Progenitor cell of endocrine pancreas (in vitro differentiated cells): ENCODE measurements around the gene OR6A2. TPM values are rescaled to one million over a fixed set of nuclear protein-coding genes. Genes with fewer than 3 reads are reported as not detected.

Source experiments
- DNase-seq: peaks from one replicate; pipeline ENCODE4 v3.0.0; 2021; ENCODE audit warnings: low spot score; ENCODE audit not compliant: unreplicated experiment
- H3K27ac Mint-ChIP-seq: 2 replicates; pipeline ENCODE4 v1.8.0; 2021; ENCODE audit warnings: mild to moderate bottlenecking, moderate library complexity, mixed read lengths
- H3K27me3 Mint-ChIP-seq: 2 replicates; pipeline ENCODE4 v1.8.0; 2021; ENCODE audit warnings: mixed read lengths
- H3K36me3 Mint-ChIP-seq: 2 replicates; pipeline ENCODE4 v1.8.0; 2022; ENCODE audit warnings: mixed read lengths; ENCODE audit not compliant: insufficient read depth
- H3K4me1 Mint-ChIP-seq: 2 replicates; pipeline ENCODE4 v1.8.0; 2021; ENCODE audit warnings: low read depth, mixed read lengths
- H3K4me3 Mint-ChIP-seq: 2 replicates; pipeline ENCODE4 v1.8.0; 2021; ENCODE audit warnings: low read depth, mild to moderate bottlenecking, moderate library complexity, mixed read lengths
- H3K9me3 Mint-ChIP-seq: 2 replicates; pipeline ENCODE4 v1.8.0; 2021; ENCODE audit warnings: low read depth, mixed read lengths
- CTCF ChIP-seq: fragments of 200-600 bp; sonication (generic); IDR thresholded peaks from one replicate; pipeline ENCODE4 v1.5.0; 2021; ENCODE audit warnings: antibody characterized with exemption, mild to moderate bottlenecking; ENCODE audit not compliant: unreplicated experiment
- long read RNA-seq: library from polyadenylated mRNA; unstranded; transcript quantifications from one replicate; pipeline ENCODE4 v2.0.0, GENCODE V29; 2020
- total RNA-seq: library from RNA; stranded (reverse); gene quantifications from 2 replicates; pipeline ENCODE4 v1.2.1, GENCODE V29; 2021

The OR6A2 gene
- total RNA-seq: 0.13 and 0.24 TPM in 2 replicates
- long read RNA-seq: 0 reads

- Mint-ChIP-seq H3K27ac (no peak within 1 kb of the TSS), H3K4me1 (no peaks in the 10 kb centered on the region), H3K4me3 (no peak within 1 kb of the TSS), H3K9me3 (no peaks in the 10 kb centered on the region), H3K27me3 (no peaks in the 10 kb centered on the region), H3K36me3 (no peaks in the 10 kb centered on the region)
- DNase-seq: no peak
- TF ChIP-seq CTCF: no peak
Measured at GRCh38 chr11:6799402-6799801, at the start of gene OR6A2. Gene OR6A2, minus strand, starts transcription at chr11:6799689. Its CDS starts 3,981 bp downstream, at chr11:6795708.

- DNase-seq: no peak
- TF ChIP-seq CTCF: no peak
- no peaks in the 10 kb centered on the region for H3K27me3 Mint-ChIP-seq
- H3K27ac Mint-ChIP-seq: no peak within 1 kb of the TSS
- no peaks in the 10 kb centered on the region for H3K36me3 Mint-ChIP-seq
- no peak within 1 kb of the TSS for H3K4me3 Mint-ChIP-seq
- H3K4me1 Mint-ChIP-seq: no peaks in the 10 kb centered on the region
- H3K9me3 Mint-ChIP-seq: peaks cover 15% of the 10 kb centered on the region
Measured at GRCh38 chr11:6845383-6845782, 45.9 kb upstream of the OR6A2 start, which contains the start of gene OR10A5. Gene OR10A5, plus strand, starts transcription at chr11:6845683. Its CDS starts 0 bp downstream, at chr11:6845683.

GRCh38 chr11:6844356-6844755 is 44.9 kb upstream of the OR6A2 start:
- Mint-ChIP-seq H3K36me3 (no peaks in the 10 kb centered on the region), H3K4me3 (no peak overlapping the region), H3K27ac (no peak overlapping the region), H3K4me1 (no peaks in the 10 kb centered on the region), H3K9me3 (peaks cover 11% of the 10 kb centered on the region), H3K27me3 (no peaks in the 10 kb centered on the region)
- TF ChIP-seq CTCF: no peak
- no peak for DNase-seq

- no peaks in the 10 kb centered on the region for H3K36me3 Mint-ChIP-seq
- H3K4me3 Mint-ChIP-seq: no peak overlapping the region
- no peak overlapping the region for H3K27ac Mint-ChIP-seq
- peaks cover 9% of the 10 kb centered on the region for H3K9me3 Mint-ChIP-seq
- H3K27me3 Mint-ChIP-seq: no peaks in the 10 kb centered on the region
- no peaks in the 10 kb centered on the region for H3K4me1 Mint-ChIP-seq
- no peak for DNase-seq
- TF ChIP-seq CTCF: no peak
Measured at GRCh38 chr11:6843670-6844069, 44.2 kb upstream of the OR6A2 start.

- TF ChIP-seq CTCF: no peak
- Mint-ChIP-seq H3K9me3 (peaks cover 9% of the 10 kb centered on the region), H3K27me3 (no peaks in the 10 kb centered on the region), H3K27ac (no peak overlapping the region), H3K4me3 (no peak overlapping the region), H3K36me3 (no peaks in the 10 kb centered on the region), H3K4me1 (no peaks in the 10 kb centered on the region)
- DNase-seq: no peak
Measured at GRCh38 chr11:6841694-6842093, 42.2 kb upstream of the OR6A2 start.
